ENCODE data around the gene SDHB. TPM values are rescaled to one million over a fixed set of nuclear protein-coding genes. Genes with fewer than 3 reads are reported as not detected.
"Not testable (repeated sequence)": the region's sequence is repeated elsewhere in the genome, so short reads cannot be mapped to it uniquely, and the experiment has no call there.

SDHB gene
- total and polyA plus RNA-seq, 2 experiments from 2014 or later: 126 to 156 TPM

DNA sequence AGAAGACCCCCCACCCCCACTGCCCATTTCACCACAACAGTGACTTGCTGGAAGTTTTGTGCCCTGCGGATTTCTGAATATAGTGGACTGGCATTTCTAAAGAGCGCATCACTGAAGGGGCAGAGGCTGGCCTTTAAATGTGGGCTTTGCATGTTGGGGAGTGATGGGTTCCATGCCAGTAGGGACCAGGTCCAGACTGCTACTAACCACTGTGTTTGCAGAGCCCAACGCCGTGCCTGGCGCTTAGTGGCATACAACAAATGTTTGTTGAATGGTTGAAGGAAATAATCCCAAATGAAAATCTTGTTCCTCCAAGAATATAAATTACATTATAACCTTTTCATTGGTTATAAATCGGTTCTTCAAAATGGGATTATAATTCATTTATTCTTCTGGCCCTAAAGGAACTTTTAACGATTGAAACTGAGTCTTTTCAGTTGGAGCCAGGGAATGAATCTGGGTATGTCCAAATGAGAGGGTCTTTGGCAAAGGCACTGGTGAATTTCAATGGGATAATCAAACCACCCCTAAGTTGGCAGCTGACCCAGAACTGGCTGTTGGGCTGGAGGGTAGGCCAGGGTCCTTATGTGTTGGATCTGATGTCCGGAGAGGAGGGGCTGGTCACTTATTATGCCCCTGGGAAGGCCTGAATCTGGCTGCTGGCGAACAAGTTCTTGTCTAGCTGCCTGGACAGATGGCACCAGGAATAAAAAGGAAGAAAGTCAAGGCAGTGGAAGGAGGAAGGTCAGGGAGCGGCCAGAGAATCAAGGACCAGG is 13.8 kb upstream of the SDHB start:
- no peaks in the 10 kb centered on the region for H3K36me3 ChIP-seq
- H3K4me3 ChIP-seq: no peak overlapping the region
- H3K27me3 ChIP-seq: no peaks in the 10 kb centered on the region
- no peaks in the 10 kb centered on the region for H3K9me3 ChIP-seq (ENCODE audit: low read depth)
- no peaks in the 10 kb centered on the region for H3K4me1 ChIP-seq (ENCODE audit: low read depth)
- TF ChIP-seq CTCF (IDR thresholded peaks at IDR 0.05; ENCODE audit: low read depth, low read length): no peak
- DNase-seq (ENCODE audit: low read depth in 1 of 2, low spot score in 1 of 2): no peak
- no peak overlapping the region for H3K27ac ChIP-seq

GRCh38 chr1:17067069-17067426 is 13.2 kb upstream of the SDHB start:
- H3K4me1 ChIP-seq (ENCODE audit: low read depth): no peaks in the 10 kb centered on the region
- H3K4me3 ChIP-seq: no peak overlapping the region
- no peak for DNase-seq (ENCODE audit: low read depth in 1 of 2, low spot score in 1 of 2)
- H3K36me3 ChIP-seq: no peaks in the 10 kb centered on the region
- H3K27me3 ChIP-seq: no peaks in the 10 kb centered on the region
- H3K9me3 ChIP-seq (ENCODE audit: low read depth): no peaks in the 10 kb centered on the region
- no peak overlapping the region for H3K27ac ChIP-seq
- TF ChIP-seq CTCF (IDR thresholded peaks at IDR 0.05; ENCODE audit: low read depth, low read length): no peak

DNA sequence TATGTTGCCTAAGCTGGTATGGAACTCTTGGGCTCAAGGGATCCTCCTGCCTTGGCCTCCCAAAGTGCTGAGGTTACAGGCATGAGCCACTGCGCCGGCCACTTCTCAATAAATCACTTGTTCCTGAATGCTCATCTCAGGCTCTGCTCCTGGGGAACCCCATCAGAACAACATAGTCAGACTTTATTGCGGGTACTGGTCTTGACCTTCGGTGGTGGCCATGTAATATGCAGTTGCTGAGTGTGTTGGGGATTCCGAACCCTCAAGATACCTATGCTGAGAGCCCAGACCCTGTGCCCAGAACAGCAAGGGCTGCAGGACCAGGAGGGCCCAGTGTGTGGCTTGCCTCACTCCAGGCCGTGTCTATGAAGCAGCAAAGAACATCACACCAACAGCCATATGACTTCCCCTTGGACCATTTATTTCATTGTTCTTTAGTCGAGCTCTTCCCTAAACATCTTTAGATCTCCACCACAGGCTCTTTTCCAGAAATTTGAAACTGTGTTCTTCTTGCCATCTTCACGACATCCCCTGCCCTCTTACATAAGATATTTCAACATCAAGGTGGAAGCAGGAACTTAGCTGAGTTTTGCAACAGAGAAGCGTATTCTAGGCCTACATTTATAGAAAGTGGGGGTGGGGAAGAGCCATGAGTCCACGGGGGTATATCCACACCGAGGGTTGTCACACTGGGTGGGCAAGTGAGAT is 12.7 kb upstream of the SDHB start:
- TF ChIP-seq CTCF (IDR thresholded peaks at IDR 0.05; ENCODE audit: low read depth, low read length): no peak

DNA sequence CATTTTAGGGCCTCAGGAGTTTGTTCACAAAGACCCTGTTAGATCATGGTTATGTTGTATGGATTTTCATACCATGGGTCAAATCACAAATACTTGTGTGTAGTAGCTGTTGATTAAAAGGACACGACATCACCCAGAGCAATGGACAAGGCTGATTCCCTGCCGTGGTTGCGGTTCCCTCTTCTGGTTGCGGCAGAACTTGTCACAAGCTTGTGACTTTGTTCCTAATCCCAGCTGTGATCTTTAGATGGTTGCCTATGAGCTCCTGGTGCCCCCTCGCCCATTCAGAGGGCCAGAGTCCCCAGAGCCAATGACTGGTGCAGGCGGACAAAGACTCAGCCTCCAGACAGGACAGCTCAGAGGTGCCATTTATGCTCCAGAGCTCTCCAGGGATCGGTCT is 11.8 kb upstream of the SDHB start:
- Histone ChIP-seq H3K4me3 (no peak overlapping the region), H3K4me1 (ENCODE audit: low read depth) (no peaks in the 10 kb centered on the region), H3K9me3 (ENCODE audit: low read depth) (no peaks in the 10 kb centered on the region), H3K27me3 (no peaks in the 10 kb centered on the region), H3K27ac (no peak overlapping the region), H3K36me3 (no peaks in the 10 kb centered on the region)
- no peak for DNase-seq (ENCODE audit: low read depth in 1 of 2, low spot score in 1 of 2)
- TF ChIP-seq CTCF (IDR thresholded peaks at IDR 0.05; ENCODE audit: low read depth, low read length): no peak

More for the DNA sequence above, 12.7 kb upstream of the SDHB start:
- Histone ChIP-seq H3K36me3 (no peaks in the 10 kb centered on the region), H3K27me3 (no peaks in the 10 kb centered on the region), H3K4me3 (no peak overlapping the region), H3K27ac (no peak overlapping the region), H3K9me3 (ENCODE audit: low read depth) (no peaks in the 10 kb centered on the region), H3K4me1 (ENCODE audit: low read depth) (no peaks in the 10 kb centered on the region)
- DNase-seq (ENCODE audit: low read depth in 1 of 2, low spot score in 1 of 2): no peak

GRCh38 chr1:17062751-17063150 is 8.9 kb upstream of the SDHB start:
- H3K36me3 ChIP-seq; DNase-seq (ENCODE audit: low read depth in 1 of 2, low spot score in 1 of 2); H3K9me3 ChIP-seq (ENCODE audit: low read depth); H3K27me3 ChIP-seq; H3K4me3 ChIP-seq; H3K4me1 ChIP-seq (ENCODE audit: low read depth); H3K27ac ChIP-seq: not testable (repeated sequence)

DNA sequence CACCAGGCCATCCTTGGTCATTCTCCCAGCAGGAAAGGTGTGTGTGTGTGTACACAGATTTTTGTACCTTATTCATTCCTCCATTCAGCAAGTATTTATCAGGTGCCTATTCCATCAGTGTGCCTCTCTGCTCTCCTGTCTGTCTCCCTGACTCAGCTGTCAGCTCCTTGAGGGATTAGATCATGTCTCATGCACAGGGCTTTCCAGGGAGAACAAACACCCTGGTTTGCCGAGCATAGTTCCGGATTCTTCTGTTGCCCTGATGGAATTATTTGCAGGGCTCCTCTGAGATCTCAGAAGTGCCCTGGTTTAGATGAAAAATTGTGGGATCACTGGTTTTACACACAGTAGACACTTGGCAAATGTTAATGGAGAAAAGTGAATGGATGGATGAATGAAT is 8.1 kb upstream of the SDHB start:
- Histone ChIP-seq H3K27ac (no peak overlapping the region), H3K4me1 (ENCODE audit: low read depth) (no peaks in the 10 kb centered on the region), H3K4me3 (no peak overlapping the region), H3K36me3 (no peaks in the 10 kb centered on the region), H3K9me3 (ENCODE audit: low read depth) (no peaks in the 10 kb centered on the region), H3K27me3 (no peaks in the 10 kb centered on the region)
- DNase-seq (ENCODE audit: low read depth in 1 of 2, low spot score in 1 of 2): no peak
- TF ChIP-seq CTCF (IDR thresholded peaks at IDR 0.05; ENCODE audit: low read depth, low read length): no peak
